ENCODE results near the gene EFNA1.
A peak's percentile ranks its signal among the peaks of the same experiment; 100 is the strongest.
"Not testable (repeated sequence)": the region's sequence is repeated elsewhere in the genome, so short reads cannot be mapped to it uniquely, and the experiment has no call there.

Gene EFNA1

DNA sequence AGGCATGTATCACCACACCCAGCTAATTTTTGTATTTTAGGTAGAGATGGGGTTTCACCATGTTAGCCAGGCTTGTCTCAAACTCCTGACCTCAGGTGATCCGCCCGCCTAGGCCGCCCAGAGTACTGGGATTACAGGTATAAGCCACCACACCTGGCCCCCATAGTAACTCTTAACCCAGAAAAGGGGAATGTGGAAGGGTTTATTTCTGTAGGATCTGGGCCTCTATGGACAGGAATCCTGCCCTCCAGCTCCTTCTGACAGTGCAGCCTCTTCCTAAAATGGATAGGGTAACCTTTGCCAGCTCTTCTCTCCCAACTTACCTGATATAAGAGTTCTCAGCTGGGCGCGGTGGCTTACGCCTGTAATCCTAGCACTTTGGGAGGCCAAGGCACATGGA is 35.0 kb downstream of the EFNA1 start:
- not testable (repeated sequence) for DNase-seq

DNA sequence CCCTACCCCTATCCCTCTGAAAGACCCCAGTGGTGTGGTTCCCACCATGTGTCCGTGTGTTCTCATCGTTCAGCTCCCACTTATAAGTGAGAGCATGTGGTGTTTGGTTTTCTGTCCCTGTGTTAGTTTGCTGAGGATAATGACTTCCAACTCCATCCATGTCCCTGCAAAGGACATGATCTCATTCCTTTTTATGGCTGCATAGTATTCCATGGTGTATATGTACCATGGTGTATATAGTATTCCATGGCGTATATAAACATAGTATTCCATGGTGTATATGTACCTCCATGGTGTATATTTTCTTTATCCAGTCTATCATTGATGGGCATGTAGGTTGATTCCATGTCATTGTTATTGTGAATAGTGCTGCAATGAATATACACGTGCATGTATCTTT is 36.1 kb downstream of the EFNA1 start:
- not testable (repeated sequence) for DNase-seq

DNA sequence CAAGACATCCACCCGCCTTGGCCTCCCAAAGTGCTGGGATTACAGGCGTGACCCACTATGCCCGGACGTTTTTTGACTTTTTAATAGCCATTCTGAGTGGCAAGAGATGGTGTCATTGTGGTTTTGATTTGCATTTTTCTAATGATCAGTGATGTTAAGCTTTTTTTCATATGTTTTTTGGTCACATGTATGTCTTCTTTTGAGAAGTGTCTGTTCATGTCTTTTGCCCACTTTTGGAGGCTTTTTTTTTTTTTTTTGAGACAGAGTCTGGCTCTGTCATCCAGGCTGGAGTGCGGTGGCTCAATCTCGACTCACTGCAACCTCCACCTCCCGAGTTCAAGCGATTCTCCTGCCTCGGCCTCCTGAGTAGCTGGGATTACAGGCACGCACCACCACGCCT is 36.9 kb downstream of the EFNA1 start:
- not testable (repeated sequence) for DNase-seq

DNA sequence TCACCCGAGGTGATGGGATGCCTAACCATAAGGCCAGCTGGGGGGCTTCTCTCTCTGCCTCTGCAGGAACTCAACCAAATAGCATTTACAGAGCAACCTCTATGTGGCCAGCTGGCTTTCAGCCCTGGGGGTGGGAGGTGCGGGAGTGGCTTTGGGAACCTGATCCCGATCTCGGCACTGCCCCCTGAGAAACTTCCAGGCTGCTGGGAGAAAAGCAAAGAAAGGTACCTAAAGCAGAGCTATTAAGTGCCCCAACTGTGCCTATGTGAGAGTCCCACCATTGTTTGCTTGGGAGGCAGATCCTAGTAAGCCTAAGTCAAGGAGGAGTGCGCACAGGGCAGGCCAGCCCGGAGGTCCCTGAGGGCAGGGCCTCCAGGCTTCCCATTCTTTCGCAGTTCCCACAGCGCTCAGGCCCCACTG is 38.4 kb downstream of the EFNA1 start:
- DNase-seq: no peak

DNA sequence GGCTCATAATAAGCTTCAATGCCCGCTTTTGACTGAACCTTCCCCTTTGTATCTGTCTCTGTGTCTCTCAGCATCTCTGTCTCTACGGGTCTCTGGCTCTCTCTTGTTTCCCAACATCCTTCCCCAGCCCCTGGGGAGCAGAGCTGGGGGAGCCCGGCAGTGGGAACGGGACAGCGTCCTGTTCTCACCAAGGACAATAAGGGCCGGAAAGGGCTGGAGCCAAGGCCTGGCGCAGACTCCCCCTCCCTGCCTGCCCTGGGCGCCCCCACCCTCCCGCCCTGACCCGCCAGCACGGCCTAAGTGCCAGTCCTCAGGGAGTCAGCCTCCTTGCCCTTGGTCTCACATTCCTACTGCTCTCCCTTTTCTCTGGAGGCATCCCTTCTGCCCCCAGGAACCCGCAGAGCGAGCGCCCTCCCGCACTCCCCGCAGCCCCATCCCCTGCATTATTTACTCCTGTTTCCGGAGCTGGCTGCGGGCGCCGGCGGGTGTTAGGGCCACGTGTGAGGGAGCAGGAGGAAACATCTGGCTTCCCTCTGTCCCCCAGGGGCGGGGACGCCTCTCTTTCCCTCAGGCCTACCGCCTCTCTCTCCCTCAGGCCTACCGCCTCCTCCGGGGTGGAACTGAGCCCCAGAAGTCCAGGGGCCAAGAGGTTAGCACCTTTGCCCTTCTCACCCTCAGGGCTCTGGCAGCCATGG is 38.9 kb downstream of the EFNA1 start:
- DNase-seq: no peak

DNA sequence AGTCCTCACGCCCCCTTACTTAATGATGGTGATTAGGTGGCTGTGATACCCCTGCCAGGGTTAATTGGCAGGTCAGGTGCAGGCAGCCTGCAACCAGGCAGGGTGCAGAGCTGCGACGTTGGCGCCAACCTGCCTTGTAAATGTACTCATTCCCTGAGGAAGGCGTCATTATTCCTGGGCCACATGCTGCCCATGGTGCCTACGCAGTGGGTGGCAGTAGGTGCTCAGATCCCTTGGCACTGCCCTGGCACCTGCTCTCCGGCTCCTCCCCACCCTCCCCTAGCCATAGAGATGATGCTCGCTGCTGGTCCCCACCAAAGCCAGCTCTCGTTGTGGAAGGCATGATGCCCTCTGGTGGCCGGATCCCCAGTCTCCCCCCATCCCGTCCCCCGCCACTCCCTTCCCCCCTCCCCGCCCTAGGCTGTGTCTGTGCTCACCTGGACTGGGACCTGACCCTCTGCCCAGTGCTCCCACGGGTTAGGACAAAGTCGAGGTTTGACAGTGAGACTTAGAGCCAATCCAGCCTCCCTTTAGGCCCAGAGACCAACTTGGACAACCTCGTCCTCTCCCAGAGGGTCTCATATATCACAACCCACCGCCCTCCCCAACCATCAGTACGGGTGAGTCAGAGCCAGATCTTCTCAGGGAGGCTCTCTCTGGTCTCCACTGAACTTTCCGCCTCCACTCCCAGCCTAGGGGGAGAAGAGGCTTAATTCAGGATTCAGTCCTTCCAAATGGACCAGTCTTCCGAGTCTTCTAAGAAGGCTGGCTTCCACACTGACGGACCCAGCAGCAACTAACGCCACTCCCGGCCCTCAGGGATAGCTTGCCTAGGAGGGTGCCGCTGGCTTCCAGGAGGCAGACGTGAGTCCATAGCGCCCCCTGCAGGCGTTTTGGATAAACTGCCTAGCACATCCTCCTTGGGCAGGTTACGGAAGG is 39.8 kb downstream of the EFNA1 start:
- DNase-seq: peak; percentile 63

DNA sequence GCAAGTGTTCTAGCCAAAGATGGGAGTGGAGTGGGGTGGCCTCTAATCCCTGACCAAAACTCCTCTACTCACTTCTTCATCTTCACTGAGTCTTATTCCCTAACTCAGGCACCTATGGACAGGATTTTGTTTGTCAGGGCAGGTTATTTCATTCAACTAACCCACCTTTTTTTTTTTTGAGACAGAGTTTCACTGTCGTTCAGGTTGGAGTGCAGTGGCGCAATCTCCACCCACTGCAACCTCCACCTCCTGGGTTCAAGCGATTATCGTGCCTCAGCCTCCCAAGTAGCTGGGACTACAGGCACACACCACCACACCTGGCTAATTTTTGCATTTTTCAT is 40.4 kb downstream of the EFNA1 start:
- not testable (repeated sequence) for DNase-seq

DNA sequence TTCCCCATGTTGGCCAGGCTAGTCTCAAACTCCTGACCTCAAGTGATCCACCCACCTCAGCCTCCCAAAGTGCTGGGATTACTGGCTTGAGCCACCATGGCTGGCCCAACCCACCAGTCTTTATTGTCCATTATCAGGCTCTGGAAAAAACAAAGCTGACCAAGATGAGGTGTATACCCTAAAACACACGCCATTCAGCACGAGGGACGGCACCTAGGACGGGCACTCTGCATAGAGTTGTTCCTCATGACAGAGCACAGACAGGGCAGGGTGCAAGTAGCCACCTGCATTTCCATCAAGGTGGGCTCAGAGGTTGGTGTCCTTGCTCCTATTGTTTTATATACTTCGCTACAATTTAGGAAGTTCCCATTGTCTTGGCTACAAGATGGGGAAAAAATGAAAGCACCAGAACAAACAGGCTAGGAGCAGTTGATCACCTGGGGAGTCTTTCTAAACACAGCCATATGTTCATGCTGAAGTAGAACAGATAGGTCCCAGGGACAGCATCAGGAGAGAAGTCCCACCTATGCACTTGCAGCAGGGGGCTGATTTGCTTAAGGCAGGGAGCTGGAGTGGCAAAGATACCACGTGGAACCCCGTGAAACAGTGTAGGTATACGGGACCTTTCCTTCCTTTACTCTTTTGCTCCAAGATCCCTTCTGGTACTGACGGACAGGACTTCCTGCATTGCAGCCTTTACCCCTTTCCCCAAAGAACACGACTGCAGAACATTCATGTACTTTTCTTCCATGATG is 41.0 kb downstream of the EFNA1 start:
- no peak for DNase-seq

DNA sequence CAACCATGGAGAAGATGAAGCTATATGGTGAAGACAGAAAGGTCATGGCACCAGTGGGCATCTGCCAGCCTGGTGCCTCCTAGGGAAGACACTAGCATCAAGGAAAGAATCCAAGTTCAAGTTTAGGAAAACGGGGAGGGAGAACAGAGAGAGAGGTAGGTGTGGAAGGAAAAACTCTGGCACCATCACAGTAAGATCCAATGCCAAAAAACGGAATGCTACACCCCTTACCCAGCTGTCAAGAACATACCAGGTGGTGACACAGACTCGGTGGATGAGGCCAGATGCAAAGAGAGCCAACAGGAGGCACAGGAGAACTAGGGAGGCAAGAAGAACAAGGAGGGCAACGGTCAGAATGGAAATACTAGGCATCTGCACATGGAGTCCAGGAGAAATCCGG is 41.9 kb downstream of the EFNA1 start:
- no peak for DNase-seq

DNA sequence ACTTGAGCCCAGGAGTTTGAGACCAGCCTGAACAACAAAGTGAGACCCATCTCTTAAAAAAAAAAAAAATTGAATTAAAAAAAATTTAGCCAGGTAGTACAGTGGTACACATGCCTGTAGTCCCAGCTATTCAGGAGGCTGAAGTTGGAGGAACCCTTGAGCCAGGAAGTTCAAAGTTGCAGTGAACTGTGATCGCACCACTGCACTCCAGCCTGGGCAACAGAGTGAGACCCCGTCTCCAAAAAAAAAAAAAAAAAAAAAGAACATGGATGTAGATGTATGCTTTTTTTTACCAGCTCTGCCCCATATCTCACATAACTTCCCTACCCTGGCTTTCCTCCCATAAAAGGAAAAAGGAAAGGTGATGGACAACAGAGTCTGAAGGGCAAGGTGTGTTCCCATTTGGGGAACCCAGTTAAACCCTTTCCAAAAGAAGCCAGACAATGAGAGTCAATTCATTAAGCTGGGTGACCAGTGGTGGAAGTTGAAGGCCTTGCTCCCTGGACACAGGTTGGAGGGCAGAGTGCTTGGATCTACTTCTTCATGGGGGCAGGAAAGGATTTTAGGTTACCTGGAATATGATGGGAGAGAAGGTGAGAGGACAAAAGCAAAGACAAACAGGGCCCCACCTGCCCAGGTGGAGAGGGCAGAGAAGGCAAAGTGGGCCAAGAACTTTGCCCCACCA is 42.6 kb downstream of the EFNA1 start:
- no peak for DNase-seq

DNA sequence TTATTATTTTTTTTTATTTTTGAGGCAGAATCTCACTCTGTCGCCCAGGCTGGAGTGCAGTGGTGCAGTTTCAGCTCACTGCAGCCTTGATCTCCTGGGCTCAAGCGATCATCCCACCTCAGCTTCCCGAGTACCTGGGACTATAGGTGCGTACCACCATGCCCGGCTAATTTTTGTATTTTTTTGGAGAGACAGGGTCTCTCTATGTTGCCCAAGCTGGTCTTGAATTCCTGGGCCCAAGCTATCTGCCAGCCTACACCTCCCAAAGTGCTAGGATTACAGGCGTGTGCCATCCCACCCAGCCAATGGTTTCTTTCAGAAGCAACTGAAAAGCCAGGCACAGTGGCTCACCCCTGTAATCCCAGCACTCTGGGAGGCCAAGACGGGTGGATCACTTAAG is 43.1 kb downstream of the EFNA1 start:
- DNase-seq: no peak

DNA sequence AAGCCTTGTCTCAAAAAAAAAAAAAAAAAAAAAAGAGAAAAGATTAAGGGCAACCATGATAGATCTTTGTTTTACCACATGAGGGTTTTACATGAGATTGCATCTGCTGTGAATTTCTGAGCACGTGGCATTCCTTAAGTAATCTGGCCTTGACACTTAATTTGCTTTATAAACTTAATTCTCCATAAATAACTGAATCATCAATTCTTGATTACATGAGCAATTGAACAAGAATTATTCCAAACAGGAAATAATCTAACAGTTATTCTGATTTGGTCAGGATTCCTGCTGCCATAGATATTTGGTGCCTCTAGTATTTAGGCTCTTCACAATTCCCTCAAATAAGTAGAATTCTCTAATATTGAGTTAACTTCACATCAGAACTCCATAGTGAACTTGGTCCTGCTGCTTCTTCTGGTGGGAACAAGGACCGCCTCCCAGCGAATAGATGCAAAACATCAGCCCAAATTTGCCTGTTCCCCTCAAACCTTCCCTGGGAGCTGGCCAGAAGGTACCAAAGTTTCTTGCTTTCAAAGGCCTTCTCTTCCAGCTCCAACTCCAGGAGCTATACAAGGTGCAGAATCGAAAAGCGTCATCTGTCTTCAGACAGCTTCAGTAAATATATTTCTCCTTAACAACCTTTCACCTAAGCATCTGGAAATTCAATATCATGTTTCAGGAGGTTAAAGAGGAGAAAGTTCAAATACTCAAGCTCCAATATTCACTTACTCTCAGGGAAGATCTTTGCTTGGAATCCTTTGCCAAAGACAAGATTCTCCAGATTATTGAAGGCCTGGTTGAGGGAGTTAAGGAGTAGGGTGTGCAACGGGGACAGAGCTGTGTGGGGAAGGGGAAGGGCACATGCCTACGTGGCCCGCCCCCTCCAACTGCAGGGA is 44.4 kb downstream of the EFNA1 start:
- no peak for DNase-seq

DNA sequence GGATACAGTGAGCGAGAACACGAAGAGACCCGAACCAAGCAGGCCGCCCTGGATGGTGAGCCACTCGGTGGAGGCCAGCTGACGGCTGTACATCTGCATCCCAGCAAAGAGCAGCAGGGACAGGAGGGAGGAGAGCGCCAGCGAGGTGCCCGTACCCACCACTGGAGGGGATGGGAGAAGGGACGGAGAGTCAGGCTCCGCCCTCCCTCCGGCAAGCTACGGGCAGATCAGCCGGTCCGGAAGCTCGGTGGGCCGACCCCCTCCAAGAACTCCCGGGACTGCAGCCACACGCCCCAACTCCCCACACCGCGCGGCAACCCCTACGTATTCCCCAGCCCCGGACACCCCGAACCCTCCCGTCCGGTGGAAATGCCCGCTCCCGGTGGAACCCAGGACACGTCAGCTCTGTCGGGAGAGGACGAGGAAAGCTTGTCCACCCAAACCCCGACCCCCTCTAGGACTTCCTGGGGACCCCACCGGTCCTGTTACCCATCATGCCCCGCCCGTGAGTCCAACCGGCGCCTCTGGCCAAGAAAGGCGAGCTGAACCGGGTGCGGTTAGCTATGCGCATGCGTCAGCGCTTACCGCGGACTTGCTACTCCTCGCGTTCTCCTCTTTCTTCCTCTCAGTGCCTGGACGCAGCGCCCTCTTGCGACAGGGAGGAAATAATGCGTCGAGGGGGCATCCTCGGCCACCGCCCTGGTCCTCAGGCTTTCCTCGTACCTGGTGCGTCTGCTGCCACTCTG is 45.2 kb downstream of the EFNA1 start, which contains the start of gene KRTCAP2:
Gene KRTCAP2, minus strand, starts transcription at position 573 of the 746 bp plus-strand sequence. Its CDS starts 80 bp downstream, at position 493.
- DNase-seq: peak; percentile 95

DNA sequence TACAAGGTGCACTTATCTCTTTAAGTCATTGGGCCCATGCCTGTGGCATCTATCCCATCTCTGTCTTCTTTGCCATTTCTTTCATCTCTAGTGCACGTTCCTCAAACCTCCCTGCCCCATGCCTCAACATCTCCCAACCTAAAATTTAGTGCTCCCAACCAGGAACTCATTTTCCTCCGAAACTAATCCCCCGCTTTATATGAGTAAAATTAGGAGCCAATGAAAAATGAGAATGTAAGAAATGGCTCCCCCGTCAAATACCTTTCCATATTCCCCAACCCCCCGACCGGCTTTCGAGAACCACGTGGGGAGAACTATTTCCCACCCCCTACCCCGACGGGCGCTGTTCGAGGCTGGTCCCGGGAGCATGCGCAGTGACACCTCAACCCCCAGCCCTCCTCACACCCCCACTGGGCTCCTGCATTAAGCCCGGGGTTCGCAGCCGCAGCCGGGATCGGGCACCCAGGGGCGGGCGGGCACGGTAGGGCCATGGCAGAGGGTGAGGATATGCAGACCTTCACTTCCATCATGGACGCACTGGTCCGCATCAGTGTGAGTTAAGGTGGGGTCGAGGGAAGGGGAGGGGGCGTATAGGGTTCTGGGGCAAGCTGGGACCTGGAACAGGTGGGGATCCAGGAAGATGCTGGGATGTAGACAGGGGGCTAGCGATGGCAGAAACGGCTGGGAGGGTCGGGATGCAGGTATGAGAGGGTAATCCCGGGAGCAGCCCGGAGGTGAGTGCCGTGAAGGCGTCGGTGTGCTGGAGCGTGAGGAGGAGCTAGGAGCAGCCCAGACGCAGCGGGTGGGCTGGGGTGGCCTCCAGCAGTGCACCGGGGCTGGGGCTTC is 46.0 kb downstream of the EFNA1 start, which contains the start of gene TRIM46:
Gene TRIM46, plus strand, starts transcription at position 372 of the 846 bp plus-strand sequence. Its CDS starts 118 bp downstream, at position 490.
- DNase-seq: peak; percentile 78

DNA sequence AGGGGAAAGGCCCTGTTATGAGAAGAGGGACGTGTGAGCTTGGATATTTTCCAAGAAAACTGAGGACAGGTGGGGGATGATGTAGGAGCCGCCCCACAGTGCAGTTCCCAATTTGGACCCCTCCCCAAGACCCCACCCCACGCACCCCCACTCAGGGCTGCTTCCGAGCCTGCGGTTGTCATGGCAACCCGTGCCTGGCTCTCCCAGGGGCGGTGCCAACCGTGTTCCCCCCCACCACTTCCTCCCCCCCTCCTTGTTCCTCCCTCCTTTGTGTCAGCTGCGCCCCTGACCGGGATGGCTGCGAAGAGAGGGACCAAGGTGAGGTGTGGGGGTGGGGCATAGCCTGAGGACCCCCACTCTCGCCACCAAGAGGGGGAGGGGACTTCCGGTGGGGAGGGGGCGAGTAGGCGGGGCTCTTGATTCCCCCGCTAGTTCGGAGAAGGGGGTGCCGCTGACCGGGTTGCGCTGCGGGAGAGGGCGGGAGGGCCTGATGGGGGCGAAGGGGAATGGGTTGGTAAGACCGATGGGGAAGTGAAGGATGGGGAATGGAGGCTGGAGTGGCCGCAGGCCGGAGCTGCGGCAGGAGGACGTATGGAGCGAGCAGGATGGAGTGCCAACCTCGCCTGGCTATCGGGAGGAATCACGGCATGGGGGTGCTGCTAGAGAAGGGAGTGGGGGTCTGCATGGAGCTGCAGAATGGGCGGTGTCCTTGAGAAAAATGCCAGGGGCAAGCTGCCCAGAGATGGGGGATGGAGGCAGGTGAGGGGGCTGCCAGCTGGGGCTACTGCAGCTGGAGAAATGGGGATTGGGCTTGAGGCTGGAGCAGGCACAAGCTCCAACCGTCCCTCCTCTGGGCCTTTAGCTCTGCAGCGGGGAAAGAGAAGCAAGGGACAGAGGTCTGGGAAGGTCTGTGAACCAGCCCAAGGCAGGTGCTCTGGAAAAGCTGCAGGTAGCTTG is 46.9 kb downstream of the EFNA1 start:
- peak; percentile 29 for DNase-seq

DNA sequence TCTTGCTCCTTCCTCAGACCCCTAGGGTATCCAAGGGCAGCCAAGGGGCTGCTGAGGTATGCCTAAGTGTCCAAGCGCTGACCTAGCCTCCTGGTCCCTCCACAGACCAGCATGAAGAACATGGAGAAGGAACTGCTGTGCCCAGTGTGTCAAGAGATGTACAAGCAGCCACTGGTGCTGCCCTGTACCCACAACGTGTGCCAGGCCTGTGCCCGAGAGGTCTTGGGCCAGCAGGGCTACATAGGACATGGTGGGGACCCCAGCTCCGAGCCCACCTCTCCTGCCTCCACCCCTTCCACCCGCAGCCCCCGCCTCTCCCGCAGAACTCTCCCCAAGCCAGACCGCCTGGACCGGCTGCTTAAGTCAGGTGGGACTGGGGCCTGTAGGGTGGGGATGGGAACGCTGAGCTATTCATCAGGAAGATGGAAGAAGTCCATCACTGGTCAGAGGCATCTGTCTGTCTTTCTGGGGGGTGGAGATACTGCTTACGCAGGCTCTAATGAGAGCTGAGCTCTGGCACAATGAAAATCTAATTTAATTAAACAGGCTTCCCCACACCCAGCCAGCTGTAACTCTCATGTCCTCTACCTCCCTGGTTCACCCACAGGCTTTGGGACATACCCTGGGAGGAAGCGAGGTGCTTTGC is 47.7 kb downstream of the EFNA1 start:
- DNase-seq: no peak

DNA sequence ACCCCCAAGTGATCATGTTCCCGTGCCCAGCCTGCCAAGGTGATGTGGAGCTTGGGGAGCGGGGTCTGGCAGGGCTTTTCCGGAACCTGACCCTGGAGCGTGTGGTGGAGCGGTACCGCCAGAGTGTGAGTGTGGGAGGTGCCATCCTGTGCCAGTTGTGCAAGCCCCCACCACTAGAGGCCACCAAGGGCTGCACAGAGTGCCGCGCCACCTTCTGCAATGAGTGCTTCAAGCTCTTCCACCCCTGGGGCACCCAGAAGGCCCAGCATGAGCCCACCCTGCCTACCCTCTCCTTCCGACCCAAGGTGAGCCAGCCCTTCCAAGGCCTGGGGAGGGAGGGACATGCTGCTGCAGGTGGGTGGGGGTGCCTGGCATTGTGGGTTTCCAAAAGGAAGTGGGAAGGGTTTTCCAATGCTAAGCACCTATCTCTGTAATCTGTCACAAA is 48.3 kb downstream of the EFNA1 start:
- no peak for DNase-seq

DNA sequence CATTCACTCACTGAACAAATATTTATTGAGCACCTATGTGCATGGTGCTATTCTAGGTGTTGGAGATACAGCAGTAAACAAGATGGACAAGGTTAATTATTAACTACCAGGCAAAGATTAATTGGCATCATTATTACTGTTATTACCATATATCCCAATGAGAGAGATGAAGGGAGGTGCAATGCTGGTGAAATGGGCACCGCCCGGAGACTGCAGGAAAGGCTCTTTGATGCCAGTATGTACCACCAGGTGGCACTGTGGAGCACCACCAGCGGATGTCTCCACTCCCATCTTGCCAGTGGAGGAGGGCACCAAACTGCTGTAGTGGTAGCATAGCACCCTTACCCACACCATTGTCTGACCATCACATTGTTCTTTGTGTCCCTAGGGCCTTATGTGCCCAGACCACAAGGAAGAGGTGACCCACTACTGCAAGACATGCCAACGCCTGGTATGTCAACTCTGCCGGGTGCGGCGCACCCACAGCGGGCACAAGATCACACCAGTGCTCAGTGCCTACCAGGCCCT is 48.9 kb downstream of the EFNA1 start:
- peak; percentile 57 for DNase-seq
